Mesothelial cell of epicardium (in vitro differentiated cells): Measurements from ENCODE around the gene NUP50. TPM values are rescaled to one million over a fixed set of nuclear protein-coding genes. Genes with fewer than 3 reads are reported as not detected.
"Not testable (repeated sequence)": the region's sequence is repeated elsewhere in the genome, so short reads cannot be mapped to it uniquely, and the experiment has no call there.

Experiments
- DNase-seq, 2 experiments: peaks; one replicate each; pipeline ENCODE4 v3.0.0; 2021; ENCODE audit warnings: low spot score in 2 of 2; ENCODE audit not compliant: unreplicated experiment in 2 of 2
- H3K27ac Mint-ChIP-seq: 2 replicates; pipeline ENCODE4 v1.8.0; 2021; ENCODE audit warnings: mixed read lengths
- H3K27me3 Mint-ChIP-seq: 2 replicates; pipeline ENCODE4 v1.8.0; 2021; ENCODE audit warnings: low read depth, mixed read lengths
- H3K36me3 Mint-ChIP-seq: 2 replicates; pipeline ENCODE4 v1.8.0; 2021; ENCODE audit warnings: mixed read lengths
- H3K4me1 Mint-ChIP-seq: 2 replicates; pipeline ENCODE4 v1.8.0; 2021; ENCODE audit warnings: mixed read lengths
- H3K4me3 Mint-ChIP-seq: 2 replicates; pipeline ENCODE4 v1.8.0; 2021; ENCODE audit warnings: mild to moderate bottlenecking, moderate library complexity, mixed read lengths
- H3K9me3 Mint-ChIP-seq: 2 replicates; pipeline ENCODE4 v1.8.0; 2021; ENCODE audit warnings: mixed read lengths
- CTCF ChIP-seq: fragments of 200-600 bp; sonication (generic); IDR thresholded peaks from one replicate; pipeline ENCODE4 v1.5.0; 2021; ENCODE audit warnings: antibody characterized with exemption; ENCODE audit not compliant: unreplicated experiment
- total RNA-seq: library from RNA; stranded (reverse); gene quantifications from 3 replicates; pipeline ENCODE4 v1.2.1, GENCODE V29; 2021

NUP50 gene
- total RNA-seq, 1 donor from 2014 or later = 45.8 TPM

DNA sequence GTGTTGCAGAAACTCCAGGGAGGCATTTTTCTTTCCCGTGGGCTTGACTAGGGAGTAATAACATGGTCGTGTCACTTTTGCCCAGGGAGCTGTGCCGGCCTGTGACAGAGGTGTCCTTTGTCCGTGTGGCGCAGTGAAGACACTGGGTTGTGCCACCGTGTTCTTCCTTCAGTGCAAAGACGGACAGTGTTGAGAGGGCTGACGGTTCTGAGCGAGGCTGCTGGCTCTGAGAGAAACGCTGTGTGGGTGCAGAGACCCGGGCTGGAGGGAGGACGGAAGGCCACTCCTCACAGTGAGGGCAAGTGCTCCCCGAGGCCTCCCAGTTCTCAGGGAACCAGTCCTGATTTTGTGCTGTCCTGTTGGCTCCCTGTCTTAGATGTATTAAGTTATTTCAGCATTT is 20.2 kb downstream of the NUP50 start:
- no peak for TF ChIP-seq CTCF
- no peaks in the 10 kb centered on the region for H3K4me1 Mint-ChIP-seq
- H3K36me3 Mint-ChIP-seq = peaks cover 38% of the 10 kb centered on the region
- H3K27me3 Mint-ChIP-seq = no peaks in the 10 kb centered on the region
- H3K9me3 Mint-ChIP-seq = no peaks in the 10 kb centered on the region
- DNase-seq = no peak
- no peak overlapping the region for H3K4me3 Mint-ChIP-seq
- H3K27ac Mint-ChIP-seq = no peak overlapping the region

DNA sequence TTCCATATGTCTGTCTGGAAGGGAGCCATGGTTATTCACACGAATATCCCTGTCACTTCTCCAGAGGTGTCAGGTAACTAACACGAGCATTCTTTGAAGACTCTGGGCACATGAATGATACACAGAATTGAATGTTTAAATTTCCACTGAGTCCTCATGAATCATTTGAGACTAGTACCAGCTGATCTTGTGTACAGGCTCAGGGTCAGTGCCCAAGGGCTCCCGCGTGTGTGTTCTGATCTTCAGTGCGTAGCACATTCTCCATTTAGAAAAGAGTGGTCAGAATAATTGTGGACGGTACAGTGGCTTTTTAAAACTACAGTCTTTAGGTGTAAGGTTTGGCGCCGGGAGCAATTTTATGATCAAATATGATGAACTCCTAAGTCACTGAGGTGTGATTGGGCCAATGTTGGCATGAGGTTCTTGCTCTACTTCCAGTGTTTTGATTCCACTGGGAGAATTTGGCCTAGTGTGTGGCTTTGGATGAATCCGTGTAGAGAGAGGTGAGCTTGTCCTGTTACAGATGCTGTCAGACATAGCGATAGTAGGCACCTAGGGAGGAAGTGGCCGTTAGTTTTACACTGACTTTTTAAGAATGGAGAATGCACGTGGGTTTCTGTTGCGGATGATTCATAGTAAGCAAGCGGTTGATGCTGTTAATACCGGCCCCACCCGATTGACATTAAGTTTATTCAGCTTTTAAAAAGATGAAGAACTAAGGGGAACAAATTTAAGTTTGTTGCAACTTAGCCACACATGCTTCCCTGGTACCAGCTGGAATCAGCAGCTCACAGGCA is 22.2 kb downstream of the NUP50 start:
- DNase-seq = no peak
- no peaks in the 10 kb centered on the region for H3K4me1 Mint-ChIP-seq
- H3K9me3 Mint-ChIP-seq = no peaks in the 10 kb centered on the region
- H3K27me3 Mint-ChIP-seq = no peaks in the 10 kb centered on the region
- no peak overlapping the region for H3K27ac Mint-ChIP-seq
- no peak for TF ChIP-seq CTCF
- H3K4me3 Mint-ChIP-seq = no peak overlapping the region
- peaks cover 29% of the 10 kb centered on the region for H3K36me3 Mint-ChIP-seq

GRCh38 chr22:45187891-45188290 is 24.2 kb downstream of the NUP50 start:
- no peak for DNase-seq
- Mint-ChIP-seq H3K9me3 (no peaks in the 10 kb centered on the region), H3K36me3 (peaks cover 23% of the 10 kb centered on the region), H3K27me3 (no peaks in the 10 kb centered on the region), H3K4me3 (no peak overlapping the region), H3K4me1 (no peaks in the 10 kb centered on the region), H3K27ac (peak overlapping the region; percentile 18)
- no peak for TF ChIP-seq CTCF

- H3K9me3 Mint-ChIP-seq = no peaks in the 10 kb centered on the region
- H3K27me3 Mint-ChIP-seq = no peaks in the 10 kb centered on the region
- H3K4me3 Mint-ChIP-seq = no peak overlapping the region
- peaks cover 20% of the 10 kb centered on the region for H3K36me3 Mint-ChIP-seq
- no peak for TF ChIP-seq CTCF
- H3K4me1 Mint-ChIP-seq = no peaks in the 10 kb centered on the region
- H3K27ac Mint-ChIP-seq = no peak overlapping the region
- no peak for DNase-seq
Measured at GRCh38 chr22:45188779-45189178, 25.1 kb downstream of the NUP50 start.

- no peak for DNase-seq
- TF ChIP-seq CTCF = no peak
- Mint-ChIP-seq H3K36me3 (peaks cover 9% of the 10 kb centered on the region), H3K9me3 (no peaks in the 10 kb centered on the region), H3K27me3 (no peaks in the 10 kb centered on the region), H3K4me1 (no peaks in the 10 kb centered on the region), H3K27ac (no peak overlapping the region), H3K4me3 (no peak overlapping the region)
Measured at GRCh38 chr22:45190202-45190872, 26.6 kb downstream of the NUP50 start.

DNA sequence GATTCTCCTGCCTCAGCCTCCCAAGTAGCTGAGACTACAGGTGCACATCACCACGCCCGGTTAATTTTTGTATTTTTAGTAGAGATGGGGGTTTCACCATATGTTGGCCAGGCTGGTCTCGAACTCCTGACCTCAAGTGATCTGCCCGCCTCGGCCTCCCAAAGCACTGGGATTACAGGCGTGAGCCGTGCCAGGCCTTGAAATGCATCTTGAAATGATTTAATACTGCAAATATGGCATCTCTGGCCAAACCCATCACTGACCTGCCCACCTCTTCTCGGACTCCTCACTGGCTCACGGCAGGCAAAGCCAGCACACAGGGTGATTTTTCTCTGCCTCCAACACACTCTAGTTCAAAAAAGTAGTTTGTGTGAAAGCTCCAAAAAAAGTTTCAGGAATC is 28.0 kb downstream of the NUP50 start:
- not testable (repeated sequence) for H3K9me3 Mint-ChIP-seq, H3K4me1 Mint-ChIP-seq, H3K4me3 Mint-ChIP-seq

More for the DNA sequence above, 28.0 kb downstream of the NUP50 start:
- not testable (repeated sequence) for DNase-seq, H3K36me3 Mint-ChIP-seq, H3K27me3 Mint-ChIP-seq, H3K27ac Mint-ChIP-seq
